A549 (cell line): ENCODE measurements around the gene PTPRN2.

Source experiments
- CBX2 ChIP-seq: fragments of 200-600 bp; sonication (generic); IDR thresholded peaks from 2 replicates; pipeline ENCODE4 v1.6.1; 2016; ENCODE audit warnings: low read depth, mild to moderate bottlenecking, borderline replicate concordance
- CTCF ChIP-seq: fragments of >200 bp; sonication (Bioruptor Twin); formaldehyde crosslinking; IDR thresholded peaks from 3 replicates; pipeline ENCODE4 v1.5.1; 2016
- EP300 ChIP-seq, 2 experiments: fragments of >200 bp; sonication (Bioruptor Twin); formaldehyde crosslinking; IDR thresholded peaks; 2 replicates in 1 of 2; 3 replicates in 1 of 2; pipeline ENCODE4 v1.6.1; 2016 to 2017
- KDM1A ChIP-seq: fragments of 200-600 bp; sonication (generic); IDR thresholded peaks from 2 replicates; pipeline ENCODE4 v1.6.1; 2016; ENCODE audit warnings: low read depth, mild to moderate bottlenecking
- KDM5A ChIP-seq: fragments of 200-600 bp; sonication (generic); IDR thresholded peaks from 2 replicates; pipeline ENCODE4 v1.6.1; 2016; ENCODE audit warnings: antibody characterized with exemption, mild to moderate bottlenecking
- POLR2A ChIP-seq: IDR thresholded peaks from 2 replicates; pipeline ENCODE4 v1.6.1; 2012; ENCODE audit warnings: mild to moderate bottlenecking, low read length
- POLR2AphosphoS2 ChIP-seq: conservative IDR thresholded peaks from 2 replicates; pipeline ENCODE4 v1.6.1; 2012; ENCODE audit warnings: low read length, improper control_type of control experiment, inconsistent platforms
- SREBF2 ChIP-seq: fragments of 450-650 bp; IDR thresholded peaks from 2 replicates; pipeline ENCODE4 v1.6.1; 2014; ENCODE audit warnings: mild to moderate bottlenecking, moderate library complexity
- ZFP36 ChIP-seq: fragments of 450-650 bp; IDR thresholded peaks from 2 replicates; pipeline ENCODE4 v1.6.1; 2014; ENCODE audit warnings: borderline replicate concordance; ENCODE audit not compliant: partially characterized antibody
- TF ChIP-seq, protein P1 (sequence below): fragments of >200 bp; sonication (Bioruptor Twin); formaldehyde crosslinking; IDR thresholded peaks from 2 replicates; pipeline ENCODE4 v1.6.1; 2016

- TF ChIP-seq POLR2A (no peak), CTCF (no peak), KDM1A (no peak), SREBF2 (no peak), POLR2AphosphoS2 (no peak), KDM5A (no peak), EP300 (IDR thresholded peaks at IDR 0.05) (no peak), ZFP36 (no peak), CBX2 (no peak)
- TF ChIP-seq, protein P1, sequence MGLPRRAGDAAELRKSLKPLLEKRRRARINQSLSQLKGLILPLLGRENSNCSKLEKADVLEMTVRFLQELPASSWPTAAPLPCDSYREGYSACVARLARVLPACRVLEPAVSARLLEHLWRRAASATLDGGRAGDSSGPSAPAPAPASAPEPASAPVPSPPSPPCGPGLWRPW: no peak
Measured at GRCh38 chr7:158529181-158530096, 58.2 kb downstream of the PTPRN2 start.
